ENCODE measurements around the gene CDCA7.

CDCA7 gene

DNA sequence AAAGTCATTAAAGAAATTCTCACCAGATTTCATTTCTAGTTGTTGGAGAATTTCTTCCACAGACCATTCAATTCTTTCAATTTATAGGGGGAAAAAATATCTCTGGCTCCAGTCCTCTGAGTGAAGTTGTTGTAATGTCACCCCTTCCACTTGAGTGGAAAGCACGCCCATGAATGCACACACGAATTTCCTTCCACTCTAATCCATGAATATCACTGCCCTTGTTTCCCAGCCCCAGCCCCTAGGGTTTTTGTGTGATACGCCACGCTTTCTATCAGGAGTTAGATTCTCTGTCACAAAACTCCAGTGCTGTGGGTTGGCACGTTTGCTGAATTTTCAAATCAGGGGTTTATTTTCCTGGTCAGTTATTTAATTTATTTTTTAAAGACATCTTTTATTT, 38.1 kb downstream of the CDCA7 start:
- Histone ChIP-seq H3K36me3 (ENCODE audit: control insufficient read depth, insufficient read depth, low read length) (no peaks in the 10 kb centered on the region), H3K4me3 (replicated peaks; ENCODE audit: low read depth, low read length) (no peak overlapping the region), H3K27me3 (replicated peaks; ENCODE audit: control insufficient read depth, insufficient read depth, low read length) (no peaks in the 10 kb centered on the region)
- TF ChIP-seq CTCF (IDR thresholded peaks at IDR 0.05; ENCODE audit: insufficient read depth, low read length, poor library complexity, severe bottlenecking): no peak
- no peak for DNase-seq (ENCODE audit: extremely low read depth, insufficient read length)

DNA sequence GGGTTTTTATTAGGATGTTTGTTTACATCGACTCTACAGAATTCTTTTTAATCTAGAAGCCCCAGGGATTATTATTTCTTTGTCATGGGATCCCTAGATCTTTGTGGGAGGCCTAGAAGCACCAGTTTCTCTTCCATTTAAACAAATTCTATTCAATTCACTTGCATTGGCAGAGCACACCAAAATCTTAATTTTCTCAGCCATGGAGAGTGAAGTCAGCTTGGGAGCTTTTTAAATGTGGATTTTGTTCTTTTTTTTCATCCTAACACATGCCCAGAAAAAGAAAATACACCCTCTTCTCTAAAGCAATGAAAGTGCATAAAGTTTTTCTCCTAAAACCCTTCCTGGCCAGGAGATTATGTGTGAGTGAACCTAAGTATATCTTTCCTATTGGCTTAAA, 38.5 kb downstream of the CDCA7 start:
- no peak for TF ChIP-seq CTCF (IDR thresholded peaks at IDR 0.05; ENCODE audit: insufficient read depth, low read length, poor library complexity, severe bottlenecking)
- DNase-seq (ENCODE audit: extremely low read depth, insufficient read length): no peak
- Histone ChIP-seq H3K4me3 (replicated peaks; ENCODE audit: low read depth, low read length) (no peak overlapping the region), H3K27me3 (replicated peaks; ENCODE audit: control insufficient read depth, insufficient read depth, low read length) (no peaks in the 10 kb centered on the region), H3K36me3 (ENCODE audit: control insufficient read depth, insufficient read depth, low read length) (no peaks in the 10 kb centered on the region)

- Histone ChIP-seq H3K27me3 (replicated peaks; ENCODE audit: control insufficient read depth, insufficient read depth, low read length) (no peaks in the 10 kb centered on the region), H3K36me3 (ENCODE audit: control insufficient read depth, insufficient read depth, low read length) (no peaks in the 10 kb centered on the region), H3K4me3 (replicated peaks; ENCODE audit: low read depth, low read length) (no peak overlapping the region)
- TF ChIP-seq CTCF (IDR thresholded peaks at IDR 0.05; ENCODE audit: insufficient read depth, low read length, poor library complexity, severe bottlenecking): no peak
- no peak for DNase-seq (ENCODE audit: extremely low read depth, insufficient read length)
These were observed 39.0 kb downstream of the CDCA7 start for GRCh38 chr2:173393636-173394035.

DNA sequence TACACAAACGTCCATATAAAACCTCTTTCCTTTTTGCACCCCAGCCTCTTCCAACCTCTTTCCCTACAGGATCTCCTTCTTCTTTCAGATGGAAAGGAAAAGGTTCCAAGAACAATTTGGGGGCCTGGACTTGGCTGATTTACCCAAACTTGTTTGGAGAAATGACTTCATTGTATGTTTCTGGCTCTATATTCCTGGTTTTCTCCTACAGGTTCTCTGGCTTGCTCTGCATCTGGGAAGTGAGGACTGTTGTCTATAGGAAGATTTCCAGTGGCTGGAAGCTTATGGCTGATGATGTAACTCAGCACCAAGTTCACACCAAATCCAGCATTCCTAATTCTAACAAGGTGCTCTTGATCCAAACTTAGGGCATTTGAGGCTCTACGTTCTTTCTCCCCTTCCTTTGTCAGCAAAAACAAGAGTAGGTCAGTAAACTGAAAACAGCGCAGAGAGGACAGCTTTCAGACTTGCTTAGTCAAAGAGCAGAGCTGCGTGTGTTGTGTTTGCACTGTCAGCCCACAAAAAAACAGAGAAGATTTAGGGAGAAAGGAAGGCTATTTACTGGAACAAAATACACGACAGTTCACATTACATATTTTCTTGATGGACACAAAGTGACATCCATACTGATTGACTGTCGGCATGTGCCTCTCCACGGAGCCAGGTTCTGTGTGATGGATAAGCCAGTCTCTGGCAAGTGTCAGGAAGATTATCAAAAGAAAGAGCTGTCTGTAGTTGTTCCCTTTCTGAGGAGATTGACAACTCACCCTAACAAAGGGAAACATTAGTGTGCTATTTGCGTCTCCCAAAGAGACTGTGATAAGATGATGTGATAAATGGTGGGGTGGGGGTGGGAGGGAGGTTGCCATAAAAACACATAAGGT, 39.7 kb downstream of the CDCA7 start:
- no peak for TF ChIP-seq CTCF (IDR thresholded peaks at IDR 0.05; ENCODE audit: insufficient read depth, low read length, poor library complexity, severe bottlenecking)

DNA sequence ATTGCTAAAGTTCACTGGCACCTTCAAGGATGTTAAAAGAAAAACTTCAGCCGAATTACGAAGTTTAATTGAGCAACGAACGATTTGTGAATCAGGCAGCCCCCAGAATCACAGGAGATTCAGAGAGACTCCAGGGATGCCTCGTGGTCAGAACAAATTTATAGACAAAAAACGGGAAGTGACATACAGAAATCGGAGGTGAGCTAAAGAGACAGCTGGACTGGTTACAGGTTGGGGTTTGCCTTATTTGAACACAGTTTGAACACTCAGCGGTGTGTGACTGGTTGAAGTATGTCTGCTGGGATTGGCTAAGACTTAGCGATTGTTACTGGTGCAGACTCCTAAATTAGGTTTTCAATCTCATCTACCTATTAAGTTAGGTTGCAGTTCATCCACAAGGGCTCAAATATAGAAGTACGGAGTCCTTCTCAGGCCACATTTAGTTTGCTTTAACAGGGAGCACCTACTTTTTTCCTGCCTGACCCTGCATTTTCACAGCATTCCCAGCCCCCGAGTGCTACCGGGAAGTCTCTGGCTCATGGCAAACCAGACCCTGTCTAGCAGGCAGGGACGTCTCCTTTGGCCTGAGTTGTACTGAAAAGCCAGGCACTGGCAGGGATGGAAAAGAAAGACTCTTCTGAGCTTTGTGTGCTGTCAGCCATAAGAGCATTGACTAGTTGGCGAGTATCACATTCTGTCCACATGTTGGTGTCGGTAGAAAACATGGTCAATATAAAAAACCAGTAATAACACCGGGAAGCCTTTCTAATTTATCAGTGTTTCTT, 41.1 kb downstream of the CDCA7 start:
- Histone ChIP-seq H3K27me3 (replicated peaks; ENCODE audit: control insufficient read depth, insufficient read depth, low read length) (no peaks in the 10 kb centered on the region), H3K36me3 (ENCODE audit: control insufficient read depth, insufficient read depth, low read length) (no peaks in the 10 kb centered on the region), H3K4me3 (replicated peaks; ENCODE audit: low read depth, low read length) (no peak overlapping the region)
- TF ChIP-seq CTCF (IDR thresholded peaks at IDR 0.05; ENCODE audit: insufficient read depth, low read length, poor library complexity, severe bottlenecking): no peak
- DNase-seq (ENCODE audit: extremely low read depth, insufficient read length): no peak

More for the DNA sequence above, 39.7 kb downstream of the CDCA7 start:
- Histone ChIP-seq H3K36me3 (ENCODE audit: control insufficient read depth, insufficient read depth, low read length) (no peaks in the 10 kb centered on the region), H3K4me3 (replicated peaks; ENCODE audit: low read depth, low read length) (no peak overlapping the region), H3K27me3 (replicated peaks; ENCODE audit: control insufficient read depth, insufficient read depth, low read length) (no peaks in the 10 kb centered on the region)
- DNase-seq (ENCODE audit: extremely low read depth, insufficient read length): no peak

Data from GM06990 (cell line).